ENCODE measurements around the gene PDIK1L. TPM values are rescaled to one million over a fixed set of nuclear protein-coding genes. Genes with fewer than 3 reads are reported as not detected.

Gene PDIK1L
- total RNA-seq, 1 donor from 2014 or later = 22.8 TPM

- no peak for TF ChIP-seq CTCF (conservative IDR thresholded peaks at IDR 0.05)
- H3K27me3 Mint-ChIP-seq (ENCODE audit: low read depth) = no peaks in the 10 kb centered on the region
- H3K27ac Mint-ChIP-seq (ENCODE audit: unreplicated experiment) = peak overlapping the region; percentile 89
- peaks cover 38% of the 10 kb centered on the region for H3K4me1 Mint-ChIP-seq
- peak overlapping the region; percentile 90 for H3K4me3 Mint-ChIP-seq
- H3K36me3 Mint-ChIP-seq (ENCODE audit: low read depth) = no peaks in the 10 kb centered on the region
- no peak for DNase-seq (ENCODE audit: low read depth, low spot score)
- H3K9me3 Mint-ChIP-seq = no peaks in the 10 kb centered on the region
These were observed 57.6 kb downstream of the PDIK1L start for GRCh38 chr1:26169198-26169554.

- H3K9me3 Mint-ChIP-seq = no peaks in the 10 kb centered on the region
- H3K36me3 Mint-ChIP-seq (ENCODE audit: low read depth) = no peaks in the 10 kb centered on the region
- H3K4me1 Mint-ChIP-seq = peaks cover 33% of the 10 kb centered on the region
- peak within 1 kb of the TSS; percentile 89 for H3K27ac Mint-ChIP-seq (ENCODE audit: unreplicated experiment)
- peak; percentile 89 for DNase-seq (ENCODE audit: low read depth, low spot score)
- no peaks in the 10 kb centered on the region for H3K27me3 Mint-ChIP-seq (ENCODE audit: low read depth)
- TF ChIP-seq CTCF (conservative IDR thresholded peaks at IDR 0.05) = peak; percentile 89
- H3K4me3 Mint-ChIP-seq = peak within 1 kb of the TSS; percentile 90
These were observed 58.2 kb downstream of the PDIK1L start, which contains the start of gene ZNF593 for GRCh38 chr1:26169669-26170471. Gene ZNF593 (plus strand): TSS chr1:26169908. CDS start chr1:26169984, 76 bp downstream.

GRCh38 chr1:26170472-26170821 lies 58.8 kb downstream of the PDIK1L start:
- H3K27ac Mint-ChIP-seq (ENCODE audit: unreplicated experiment) = peak overlapping the region; percentile 84
- peak overlapping the region; percentile 90 for H3K4me3 Mint-ChIP-seq
- no peak for DNase-seq (ENCODE audit: low read depth, low spot score)
- no peaks in the 10 kb centered on the region for H3K9me3 Mint-ChIP-seq
- no peaks in the 10 kb centered on the region for H3K27me3 Mint-ChIP-seq (ENCODE audit: low read depth)
- no peaks in the 10 kb centered on the region for H3K36me3 Mint-ChIP-seq (ENCODE audit: low read depth)
- peaks cover 27% of the 10 kb centered on the region for H3K4me1 Mint-ChIP-seq
- no peak for TF ChIP-seq CTCF (conservative IDR thresholded peaks at IDR 0.05)

GRCh38 chr1:26171084-26172072 lies 59.8 kb downstream of the PDIK1L start, which contains the start of gene ZNF593OS:
Gene ZNF593OS (minus strand): TSS chr1:26171832. CDS start chr1:26171661, 171 bp downstream.
- no peak for TF ChIP-seq CTCF (conservative IDR thresholded peaks at IDR 0.05)
- Mint-ChIP-seq H3K4me3 (peak within 1 kb of the TSS; percentile 90), H3K9me3 (no peaks in the 10 kb centered on the region), H3K27ac (ENCODE audit: unreplicated experiment) (peak within 1 kb of the TSS; percentile 71), H3K27me3 (ENCODE audit: low read depth) (no peaks in the 10 kb centered on the region), H3K36me3 (ENCODE audit: low read depth) (no peaks in the 10 kb centered on the region), H3K4me1 (peaks cover 24% of the 10 kb centered on the region)
- DNase-seq (ENCODE audit: low read depth, low spot score) = no peak

Other genes starting within 250 kb of the PDIK1L start
- 12.7 and 13.3 TPM in 2 replicates for gene PAQR7, start 236.1 kb upstream of the PDIK1L start, total RNA-seq
- 934 and 986 TPM in 2 replicates for gene STMN1, start 205.4 kb upstream of the PDIK1L start, total RNA-seq
- 10.6 and 10.7 TPM in 2 replicates for gene PAFAH2, start 113.8 kb upstream of the PDIK1L start, total RNA-seq
- 7.6 and 8.1 TPM in 2 replicates for gene EXTL1, start 90.0 kb upstream of the PDIK1L start, total RNA-seq
- gene SLC30A2, start 65.7 kb upstream of the PDIK1L start, total RNA-seq = not detected in 2 replicates
- gene TRIM63, start 44.2 kb upstream of the PDIK1L start, total RNA-seq = not detected in 2 replicates
- gene FAM110D, start 47.3 kb downstream of the PDIK1L start, total RNA-seq = 1.0 and 1.2 TPM in 2 replicates
- not detected in 2 replicates for gene C1orf232, start 57.1 kb downstream of the PDIK1L start, total RNA-seq
- 34.3 and 36.2 TPM in 2 replicates for gene ZNF593, start 58.1 kb downstream of the PDIK1L start, total RNA-seq
- not detected in 2 replicates for gene ZNF593OS, start 60.0 kb downstream of the PDIK1L start, total RNA-seq
- 3.0 and 3.6 TPM in 2 replicates for gene CNKSR1, start 65.7 kb downstream of the PDIK1L start, total RNA-seq
- gene CATSPER4, start 78.8 kb downstream of the PDIK1L start, total RNA-seq = not detected in 2 replicates
- 46.6 and 48.0 TPM in 2 replicates for gene CEP85, start 122.4 kb downstream of the PDIK1L start, total RNA-seq
- 97.9 and 100 TPM in 2 replicates for gene SH3BGRL3, start 168.3 kb downstream of the PDIK1L start, total RNA-seq
- 33.5 and 35.5 TPM in 2 replicates for gene UBXN11, start 194.8 kb downstream of the PDIK1L start, total RNA-seq
- not detected in 2 replicates for gene CD52, start 206.1 kb downstream of the PDIK1L start, total RNA-seq
- gene CRYBG2, start 242.3 kb downstream of the PDIK1L start, total RNA-seq = 3.8 and 6.3 TPM in 2 replicates

Measured in neural crest cell (in vitro differentiated cells).